ENCODE data around the gene RFX3.
A peak's percentile ranks its signal among the peaks of the same experiment; 100 is the strongest.

Gene RFX3

GRCh38 chr9:3475300-3476020, 50.3 kb downstream of the RFX3 start:
- DNase-seq, result peak in 1 of 2 experiments; percentile 28

- no peak for DNase-seq
Observed at GRCh38 chr9:3474821-3475220, 51.0 kb downstream of the RFX3 start.

- DNase-seq, result no peak
Observed at GRCh38 chr9:3473405-3473804, 52.4 kb downstream of the RFX3 start.

DNA sequence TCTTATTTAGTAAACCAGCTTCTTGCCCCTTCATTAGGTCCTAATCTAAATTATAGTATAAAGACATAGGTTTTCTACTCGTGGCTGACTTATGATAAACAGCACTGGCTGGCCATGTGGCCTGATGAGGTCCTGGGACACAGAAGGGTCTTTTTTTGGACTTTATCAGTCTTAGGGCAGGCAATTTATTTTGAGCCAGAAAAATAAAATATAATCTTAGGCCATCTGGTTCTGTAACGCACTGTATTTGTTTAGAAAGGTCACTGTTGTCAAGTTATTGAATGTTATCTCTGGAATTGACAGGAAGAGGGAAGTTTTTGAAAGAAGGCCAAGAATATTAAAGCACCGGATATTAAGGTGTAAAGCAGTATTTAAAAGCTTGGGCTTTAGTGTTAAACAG, 53.9 kb downstream of the RFX3 start:
- no peak for DNase-seq

GRCh38 chr9:3468421-3469205, 57.2 kb downstream of the RFX3 start:
- no peak for DNase-seq

- peak; percentile 40 to 52 for DNase-seq
Observed at GRCh38 chr9:3467593-3468219, 58.1 kb downstream of the RFX3 start.

DNA sequence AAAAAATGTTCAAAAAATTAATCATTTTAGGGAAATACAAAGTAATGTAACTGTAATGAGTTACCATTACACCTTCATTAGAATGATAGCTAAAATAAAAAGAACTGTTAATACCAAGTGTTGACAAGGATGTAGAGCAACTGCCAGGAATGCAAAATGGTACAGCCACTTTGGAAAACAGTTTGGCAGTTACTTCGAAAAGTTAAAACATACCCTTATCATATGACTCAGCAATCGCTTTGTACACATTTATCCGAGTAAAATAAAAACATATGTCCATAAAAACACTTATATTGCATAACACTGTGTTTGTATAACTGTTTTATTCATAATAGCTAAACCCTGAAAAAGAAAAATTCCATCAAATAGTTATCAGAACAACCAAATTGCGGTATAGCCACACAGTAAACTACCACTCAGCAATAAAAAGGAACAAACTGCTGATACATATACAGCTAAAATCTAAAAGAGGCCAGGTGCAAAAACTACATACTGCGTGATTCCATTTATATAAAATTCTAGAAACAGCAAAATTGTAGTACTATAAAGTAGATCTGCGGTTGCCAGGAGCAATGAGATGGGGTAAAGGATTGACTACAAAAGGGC, 61.7 kb downstream of the RFX3 start:
- no peak for DNase-seq

DNA sequence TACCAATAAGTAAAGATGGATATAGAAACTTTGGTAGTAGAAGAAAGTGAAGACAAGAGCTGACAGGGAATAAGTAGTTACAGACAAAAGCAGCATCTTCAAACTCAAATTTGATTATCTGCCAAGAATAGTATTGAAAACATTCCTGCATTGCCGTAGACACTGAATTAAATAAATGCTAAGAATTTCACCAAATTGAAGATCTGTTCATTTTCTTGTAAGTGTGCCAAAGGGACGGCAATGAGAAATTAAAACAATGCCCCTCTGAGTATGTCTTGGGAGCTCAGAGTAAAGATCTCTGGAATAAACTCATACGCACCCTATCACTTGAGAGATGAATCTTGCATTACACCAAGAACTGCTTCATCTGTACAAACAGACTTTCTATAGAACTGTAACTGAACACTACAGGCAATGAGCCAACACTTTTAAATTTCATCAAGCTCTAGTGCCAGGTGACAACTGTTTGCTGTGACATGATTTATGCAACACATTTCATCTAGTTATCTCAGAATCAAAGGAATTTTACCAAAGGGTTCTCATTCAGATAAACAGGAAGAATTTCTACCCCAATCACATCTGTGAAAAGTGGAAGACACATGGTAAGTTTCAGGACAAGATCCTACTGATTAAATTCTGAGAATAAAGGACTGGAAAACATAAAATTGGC, 66.9 kb downstream of the RFX3 start:
- DNase-seq, result no peak

DNA sequence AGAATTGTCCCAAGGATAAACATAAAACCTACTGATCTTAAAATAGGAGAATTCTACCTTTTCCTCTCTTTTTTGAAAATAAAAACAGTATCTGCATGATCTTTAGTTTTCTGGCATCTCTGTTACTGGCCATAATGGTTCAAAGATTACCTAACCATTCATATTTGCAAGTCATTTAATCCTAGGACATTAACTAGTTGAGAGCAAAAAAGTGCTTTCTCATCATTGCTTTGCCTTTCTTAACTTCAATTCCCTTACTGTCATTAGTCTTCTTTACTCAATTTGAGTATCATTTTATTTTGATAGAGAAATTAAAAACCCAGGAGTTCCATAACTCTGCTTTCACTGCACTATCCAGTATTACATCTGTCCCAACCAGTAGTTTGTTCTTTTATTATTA, 68.6 kb downstream of the RFX3 start:
- DNase-seq, result no peak

DNA sequence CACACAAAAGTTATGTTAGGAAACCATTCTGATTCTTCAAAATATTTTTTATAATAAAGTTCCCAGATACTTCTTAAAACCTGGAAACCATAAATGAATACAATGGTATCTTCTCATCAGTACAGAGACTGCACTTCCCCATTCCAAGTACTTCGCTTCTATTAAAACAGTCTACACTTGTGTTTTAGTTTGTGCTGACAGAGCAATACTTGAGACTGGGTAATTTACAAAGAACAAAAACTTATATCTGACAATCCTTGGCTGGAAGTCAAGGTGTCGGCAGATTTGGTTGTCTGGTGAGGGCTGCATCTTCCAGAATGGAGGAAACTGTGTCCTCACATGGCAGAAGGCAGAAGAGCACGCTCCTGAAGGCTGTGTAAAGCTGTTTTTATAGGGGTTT, 70.1 kb downstream of the RFX3 start:
- no peak for DNase-seq

DNA sequence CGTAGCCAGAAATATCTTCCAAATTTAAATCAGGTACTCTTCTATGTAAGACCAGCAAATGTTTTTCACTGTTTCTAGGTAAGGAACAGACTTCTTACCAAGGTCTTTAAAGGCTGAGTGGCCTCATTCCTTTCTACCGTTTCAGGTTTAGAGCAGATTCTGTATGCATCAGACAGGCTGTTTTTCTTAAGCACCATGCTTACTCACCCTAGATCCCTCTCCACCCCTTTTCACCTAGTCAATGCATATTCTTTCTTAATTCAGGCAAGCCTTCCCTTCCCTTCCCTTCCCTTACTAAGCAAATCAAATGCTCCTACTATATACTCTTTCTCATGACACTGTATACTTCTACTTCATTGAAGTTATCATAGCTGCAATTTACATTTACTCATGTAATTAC, 70.7 kb downstream of the RFX3 start:
- no peak for DNase-seq

DNA sequence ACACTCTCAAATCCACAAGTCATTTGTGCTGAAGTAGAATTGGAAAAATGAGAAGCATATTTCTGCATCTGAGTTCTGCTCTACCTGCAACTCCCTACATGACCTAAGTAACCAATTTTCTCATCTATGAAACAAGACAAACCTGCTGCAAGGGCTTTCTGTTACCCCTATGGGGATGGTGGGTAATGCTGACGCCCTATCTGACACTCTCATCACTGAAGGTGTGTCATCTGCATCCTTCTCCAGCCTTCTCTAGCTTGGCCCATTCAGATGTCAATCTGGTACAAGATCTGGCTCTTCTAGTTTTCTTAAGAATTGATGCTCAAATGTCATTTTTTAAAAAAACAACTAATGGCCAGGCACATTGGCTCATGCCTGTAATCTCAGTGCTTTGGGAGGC, 73.8 kb downstream of the RFX3 start:
- DNase-seq, result no peak

- no peak for DNase-seq
Observed at GRCh38 chr9:3447788-3448187, 78.0 kb downstream of the RFX3 start.

DNA sequence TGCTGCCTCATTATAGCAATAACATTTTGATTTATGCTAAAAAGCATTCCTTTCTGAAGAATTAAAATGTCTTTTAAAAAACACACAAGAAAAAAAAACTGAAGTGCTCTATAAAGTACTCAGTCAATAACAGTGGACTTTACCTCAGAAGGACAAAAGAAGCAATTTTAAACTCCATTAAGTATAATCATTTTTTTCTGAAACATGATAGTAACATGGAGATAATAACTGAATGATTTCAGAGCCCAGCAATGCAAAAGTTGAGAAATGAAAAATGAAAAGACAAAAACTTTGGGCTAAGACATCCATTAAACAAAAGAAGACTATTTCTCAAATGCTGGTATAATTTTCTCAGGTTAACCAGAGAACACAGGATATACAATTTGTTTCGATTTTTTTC, 78.7 kb downstream of the RFX3 start:
- no peak for DNase-seq

GRCh38 chr9:3446313-3446712, 79.5 kb downstream of the RFX3 start:
- no peak for DNase-seq

DNA sequence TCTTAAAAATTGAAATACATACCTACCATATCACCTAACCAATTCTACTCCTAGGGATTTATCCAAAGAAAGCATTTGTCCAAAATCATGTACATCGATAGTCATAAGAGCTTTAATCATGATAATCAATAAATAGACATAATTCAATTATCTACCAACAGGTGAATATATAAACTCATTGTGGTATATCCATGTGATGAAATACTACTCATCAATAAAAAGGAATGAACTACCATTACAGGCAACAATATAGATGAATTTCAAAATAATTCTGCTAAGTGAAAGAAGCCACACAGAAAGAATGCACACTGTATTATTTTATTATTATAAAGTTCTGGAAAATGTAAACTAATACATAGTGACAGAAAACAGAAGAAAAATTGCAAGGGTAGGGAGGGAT, 81.8 kb downstream of the RFX3 start:
- no peak for DNase-seq

GRCh38 chr9:3441197-3441816, 84.5 kb downstream of the RFX3 start:
- peak; percentile 44 to 54 for DNase-seq

GRCh38 chr9:3436629-3437420, 89.0 kb downstream of the RFX3 start:
- no peak for DNase-seq

- no peak for DNase-seq
Observed at GRCh38 chr9:3435732-3436131, 90.1 kb downstream of the RFX3 start.

DNA sequence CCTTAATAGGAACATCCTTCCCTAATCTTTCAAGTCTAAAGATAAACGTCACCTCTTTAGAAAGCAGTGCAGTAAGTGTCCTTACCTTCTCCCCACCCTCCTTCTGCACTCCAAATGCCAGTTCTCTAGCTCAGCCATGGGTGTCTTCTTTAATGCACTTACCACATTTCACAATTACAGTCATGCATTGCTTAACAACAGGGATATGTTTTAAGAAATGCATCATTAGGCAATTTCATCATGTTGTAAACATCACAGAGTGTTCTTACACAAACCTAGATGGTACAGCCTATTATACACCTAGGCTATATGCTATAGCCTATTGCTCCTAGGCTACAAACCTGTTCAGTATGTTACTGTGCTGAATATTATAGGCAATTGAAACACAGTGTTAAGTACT, 91.2 kb downstream of the RFX3 start:
- no peak for DNase-seq

DNA sequence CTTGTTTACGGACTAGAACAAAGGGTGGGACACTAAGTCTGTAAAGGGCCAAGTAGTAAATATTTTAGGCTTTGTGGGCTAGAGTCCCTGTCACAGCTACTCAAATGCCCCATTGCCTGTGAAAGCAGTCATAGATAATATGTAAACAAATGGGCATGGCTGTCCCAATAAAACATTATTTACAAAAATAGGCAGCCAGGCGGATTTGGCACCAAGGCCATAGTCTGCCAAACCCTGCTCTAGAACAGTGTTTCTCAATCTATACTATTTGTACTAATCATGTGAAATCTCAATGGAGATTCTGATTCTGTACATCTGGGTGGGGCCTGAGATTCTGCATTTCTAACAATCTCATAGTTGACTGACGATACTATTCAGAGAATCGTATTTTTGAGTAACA, 92.0 kb downstream of the RFX3 start:
- DNase-seq, result no peak

- DNase-seq, result no peak
Observed at GRCh38 chr9:3433066-3433465, 92.7 kb downstream of the RFX3 start.

All from activated CD4-positive, alpha-beta T cell treated with anti-CD3 and anti-CD28 coated beads, Interleukin-2, amount 50 U/mL, for 48 hours (primary cell).